ENCODE results near the gene SIAH2.

The SIAH2 gene

DNA sequence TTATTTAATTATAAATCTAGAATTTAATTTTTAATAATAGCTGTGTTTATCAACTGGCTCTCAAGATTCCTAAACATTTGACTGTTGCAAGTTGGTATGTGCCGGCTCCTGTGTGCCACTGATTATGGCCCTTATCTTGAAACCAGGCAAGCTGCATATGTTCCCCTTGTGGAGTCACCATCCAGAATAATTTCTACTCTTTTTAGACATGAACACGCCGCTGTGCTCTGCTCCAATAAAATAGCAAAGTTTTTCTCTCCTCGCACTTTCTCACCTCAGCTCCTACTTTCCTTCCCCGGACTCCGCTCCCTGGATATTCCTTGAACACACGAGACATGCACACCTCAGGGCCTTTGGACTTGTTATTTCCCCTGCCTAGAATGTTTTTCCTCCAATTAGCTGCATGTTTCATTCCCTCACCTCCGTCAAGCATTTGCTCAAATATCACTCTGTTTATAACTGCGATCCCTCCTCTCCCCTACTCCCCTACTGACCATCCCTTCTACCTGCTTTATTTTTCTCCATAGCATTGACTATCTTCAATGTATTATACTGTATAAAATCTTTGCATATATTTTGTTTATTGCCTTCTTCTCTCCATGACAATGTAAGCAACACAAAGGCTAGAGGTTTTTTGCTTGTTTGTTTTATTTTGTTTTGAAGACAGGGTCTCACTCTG lies 33.1 kb downstream of the SIAH2 start:
- no peak for DNase-seq

DNA sequence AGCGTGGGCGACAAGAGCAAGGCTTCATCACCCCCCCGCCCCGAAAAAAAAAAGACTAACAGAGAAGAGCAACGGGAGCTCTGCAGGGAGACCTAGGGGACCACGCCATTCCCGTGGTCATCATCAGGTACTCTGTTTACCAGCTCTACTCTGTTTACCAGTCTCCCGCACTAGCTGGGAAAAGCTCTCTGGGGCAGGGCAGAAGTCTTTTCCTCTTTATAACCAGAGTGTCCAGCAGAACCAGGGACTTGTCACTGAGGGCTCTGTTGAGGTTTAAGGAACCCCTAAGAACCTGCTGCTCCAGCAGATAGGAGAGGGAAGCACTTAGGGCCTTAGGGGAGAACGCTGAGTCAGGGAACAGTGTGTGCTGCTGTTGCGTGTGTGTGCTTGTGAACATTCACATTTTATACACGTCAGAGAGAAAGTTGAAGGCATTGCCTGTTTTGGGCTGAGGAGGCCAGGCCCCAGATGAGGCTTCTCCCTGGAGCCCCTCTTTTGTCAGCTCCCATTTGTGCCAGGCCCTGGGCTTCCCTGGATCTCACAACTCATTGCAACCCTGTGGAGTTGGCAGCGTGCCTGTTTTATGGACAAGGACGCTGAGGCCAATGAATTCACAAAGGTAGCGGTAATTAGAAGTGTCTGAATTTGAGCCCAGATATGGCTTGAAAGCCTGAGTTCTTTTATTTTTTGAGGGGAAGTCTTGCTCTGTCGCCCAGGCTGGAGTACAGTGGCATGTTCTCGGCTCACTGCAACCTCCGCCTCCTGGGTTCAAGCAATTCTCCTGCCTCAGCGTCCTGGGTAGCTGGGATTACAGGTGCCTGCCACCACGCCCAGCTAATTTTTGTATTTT lies 35.1 kb downstream of the SIAH2 start:
- no peak for DNase-seq

DNA sequence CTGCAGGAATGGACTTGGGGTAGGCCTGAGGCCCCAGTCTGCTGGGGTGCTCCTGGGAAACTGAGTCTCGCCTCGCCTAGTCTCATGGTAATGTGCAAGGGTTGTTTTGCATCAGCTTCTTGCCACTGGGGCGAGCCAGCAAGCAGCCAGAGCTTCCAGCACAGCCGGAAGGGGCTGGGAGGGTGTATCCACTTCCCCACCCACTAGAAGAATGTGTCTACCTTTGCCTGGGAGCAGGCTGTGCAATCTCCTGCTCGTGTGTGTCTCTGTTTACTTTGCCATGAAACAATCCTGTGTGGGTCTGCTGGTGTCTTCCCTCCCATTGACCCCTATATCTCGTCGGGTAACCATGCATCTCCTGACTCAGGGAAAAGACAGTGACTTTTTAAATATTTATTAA lies 37.4 kb downstream of the SIAH2 start:
- DNase-seq = no peak

DNA sequence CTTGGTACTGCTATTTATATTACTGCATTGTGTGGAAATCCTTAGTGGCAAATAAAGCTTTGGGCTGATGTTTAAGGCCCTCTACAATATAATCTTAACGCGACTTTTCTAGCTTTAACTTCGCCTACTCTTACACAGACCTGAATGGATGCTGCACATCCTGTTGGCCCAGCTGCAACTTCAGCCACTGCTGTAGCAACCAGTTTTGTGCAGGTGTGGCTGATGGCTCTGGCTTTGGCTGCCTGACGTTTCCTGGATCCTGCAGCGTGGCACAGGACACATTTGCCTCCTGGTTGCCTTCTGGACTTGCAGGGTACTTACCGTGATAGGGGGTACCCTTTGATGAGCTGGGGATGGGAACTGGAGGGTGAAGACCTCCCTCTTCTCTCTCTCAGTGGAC lies 39.0 kb downstream of the SIAH2 start:
- DNase-seq = no peak

DNA sequence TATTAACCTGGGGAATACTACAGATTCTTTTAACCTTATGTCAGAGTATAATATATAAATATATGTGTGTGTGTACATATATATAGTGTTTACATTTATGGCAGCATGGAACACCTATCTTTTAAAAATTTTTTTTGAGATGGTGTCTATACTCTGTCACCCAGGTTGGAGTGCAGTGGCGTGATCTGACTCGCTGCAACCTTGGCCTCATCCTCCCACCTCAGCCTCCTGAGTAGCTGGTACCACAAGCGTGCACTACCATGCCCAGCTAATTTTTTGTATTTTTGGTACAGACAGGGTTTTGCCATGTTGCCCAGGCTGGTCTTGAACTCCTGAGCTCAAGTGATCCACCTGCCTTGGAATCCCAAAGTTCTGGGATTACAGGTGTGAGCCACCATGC lies 40.7 kb downstream of the SIAH2 start:
- no peak for DNase-seq

DNA sequence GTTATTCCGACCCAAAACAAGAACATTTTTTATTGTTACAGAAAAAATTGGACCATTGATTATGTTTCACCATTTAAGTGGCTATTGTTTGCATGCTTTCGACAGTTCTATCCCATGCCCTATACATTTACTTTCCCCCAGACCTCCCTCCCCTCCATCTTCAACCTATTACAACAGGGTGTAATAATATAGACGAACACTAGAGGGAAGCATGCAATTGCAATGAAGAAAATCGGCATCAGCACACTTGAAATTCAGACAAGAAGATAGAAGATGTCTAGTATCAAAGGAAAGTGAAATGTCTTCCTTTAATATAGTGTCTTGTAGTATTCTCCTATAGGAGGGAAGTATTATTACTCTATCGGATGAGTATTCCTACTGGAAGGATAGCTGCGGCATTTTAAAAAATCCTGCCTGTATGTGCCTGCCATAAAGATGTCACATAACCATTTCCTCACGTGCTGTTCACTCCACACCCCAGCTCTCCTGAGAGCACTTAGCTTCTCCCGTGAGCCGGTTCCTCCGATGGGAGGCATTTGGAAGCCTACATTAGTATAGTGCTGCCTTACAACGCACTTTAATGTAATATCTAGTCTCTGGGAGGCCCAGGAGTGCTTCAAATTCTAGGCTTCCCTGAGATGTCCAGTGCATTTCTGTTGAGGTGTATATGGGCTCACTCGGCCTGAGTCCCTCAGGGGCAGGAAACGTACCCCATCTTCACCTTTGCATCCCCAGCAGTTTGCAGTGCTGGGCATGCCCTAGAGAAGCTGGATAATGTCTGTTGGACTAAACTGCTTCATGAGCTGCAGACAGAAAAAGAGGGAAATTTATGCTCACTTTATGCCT lies 41.5 kb downstream of the SIAH2 start:
- DNase-seq = no peak

DNA sequence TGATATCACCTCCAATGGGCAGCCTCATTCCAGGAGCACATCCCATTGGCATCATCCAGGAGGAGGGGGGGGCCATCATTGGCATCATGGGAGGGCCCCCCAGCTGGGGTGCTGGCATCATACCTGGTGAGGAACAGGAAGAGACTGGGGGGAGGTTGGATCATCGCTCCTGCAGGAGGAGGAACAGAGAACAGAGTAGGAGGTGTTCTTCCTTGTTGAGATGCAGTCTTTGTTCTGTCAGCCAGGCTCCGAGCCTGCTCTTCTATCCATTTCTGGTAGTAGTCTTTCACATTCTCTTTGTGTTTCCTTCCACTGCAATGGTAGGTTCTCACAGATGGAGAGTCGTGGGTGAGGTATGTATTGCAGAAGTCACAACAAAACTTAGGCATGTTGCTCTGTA lies 42.5 kb downstream of the SIAH2 start:
- DNase-seq = no peak

DNA sequence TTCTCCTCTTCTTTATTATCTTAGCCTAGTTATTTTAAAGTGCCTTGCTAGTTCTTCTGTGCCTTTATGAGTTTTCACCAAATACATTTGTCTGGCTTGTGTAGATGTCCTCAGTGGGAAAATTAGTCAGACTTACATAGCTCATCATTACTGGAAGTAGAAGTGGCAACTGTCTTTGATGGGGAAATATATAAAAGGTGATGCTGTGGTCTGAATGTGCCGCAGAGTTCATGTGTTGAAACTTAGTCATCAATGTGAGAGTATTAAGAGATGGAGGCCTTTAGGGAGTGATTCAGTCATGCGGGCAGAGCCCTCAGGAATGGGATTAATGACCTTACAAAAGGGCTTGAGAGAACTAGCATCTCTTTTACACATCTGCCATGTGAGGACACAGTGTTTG lies 52.9 kb downstream of the SIAH2 start:
- no peak for DNase-seq

DNA sequence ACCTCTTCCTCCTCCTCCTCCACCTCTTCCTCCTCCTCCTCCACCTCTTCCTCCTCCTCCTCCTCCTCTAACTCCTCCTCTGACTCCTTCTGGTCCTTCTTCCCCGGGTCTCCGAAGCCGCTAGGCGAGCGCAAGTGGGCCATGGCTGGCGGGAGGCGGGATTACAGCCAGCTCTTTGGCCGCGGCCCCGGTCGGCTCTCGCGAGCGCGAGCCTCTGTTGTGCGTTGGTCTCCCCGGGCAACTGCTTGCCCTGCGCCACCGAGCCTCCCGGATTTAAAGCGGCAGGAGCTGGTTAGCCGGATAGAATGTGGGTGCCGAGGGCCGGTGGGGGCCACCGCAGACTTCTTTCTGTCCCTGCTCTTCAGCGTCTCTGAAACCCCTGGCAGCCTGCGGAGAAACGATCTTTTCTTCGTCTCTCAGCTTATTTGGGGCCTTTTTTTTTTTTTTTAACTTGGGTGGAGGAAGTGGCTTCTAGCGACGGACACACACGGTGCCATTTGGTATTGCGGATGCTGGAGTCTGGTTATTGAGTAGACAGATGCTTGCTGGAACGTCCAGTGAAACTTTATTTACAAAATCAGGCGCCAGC lies 59.1 kb downstream of the SIAH2 start, which contains the start of gene ERICH6:
Gene ERICH6 (minus strand): TSS at position 165 of the 589 bp plus-strand sequence. CDS start 22 bp downstream, at position 143.
- peak; percentile 41 to 65 (median 47) for DNase-seq

DNA sequence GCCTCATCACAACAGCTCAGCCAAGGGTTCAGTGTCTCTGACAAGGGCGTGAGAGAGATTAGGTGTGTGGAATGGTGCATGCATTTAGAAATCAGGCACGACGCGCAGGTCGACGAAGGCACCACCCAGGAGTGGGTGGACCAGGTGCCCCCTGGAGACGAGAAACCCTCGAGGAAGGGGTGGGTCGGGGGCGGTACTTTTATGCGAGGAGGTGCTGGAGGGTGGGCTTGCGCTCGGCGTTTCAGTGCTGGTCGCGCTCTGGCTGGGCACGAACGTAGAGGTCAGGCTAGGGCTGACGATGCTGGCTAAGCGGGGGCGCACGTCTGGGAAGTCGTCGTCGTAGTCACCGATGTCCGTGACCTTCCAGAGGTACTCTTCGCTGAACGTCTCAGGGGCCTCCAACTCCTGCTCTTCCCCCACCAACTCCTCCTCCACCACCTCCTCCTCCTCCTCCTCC lies 59.6 kb downstream of the SIAH2 start:
- no peak for DNase-seq

DNA sequence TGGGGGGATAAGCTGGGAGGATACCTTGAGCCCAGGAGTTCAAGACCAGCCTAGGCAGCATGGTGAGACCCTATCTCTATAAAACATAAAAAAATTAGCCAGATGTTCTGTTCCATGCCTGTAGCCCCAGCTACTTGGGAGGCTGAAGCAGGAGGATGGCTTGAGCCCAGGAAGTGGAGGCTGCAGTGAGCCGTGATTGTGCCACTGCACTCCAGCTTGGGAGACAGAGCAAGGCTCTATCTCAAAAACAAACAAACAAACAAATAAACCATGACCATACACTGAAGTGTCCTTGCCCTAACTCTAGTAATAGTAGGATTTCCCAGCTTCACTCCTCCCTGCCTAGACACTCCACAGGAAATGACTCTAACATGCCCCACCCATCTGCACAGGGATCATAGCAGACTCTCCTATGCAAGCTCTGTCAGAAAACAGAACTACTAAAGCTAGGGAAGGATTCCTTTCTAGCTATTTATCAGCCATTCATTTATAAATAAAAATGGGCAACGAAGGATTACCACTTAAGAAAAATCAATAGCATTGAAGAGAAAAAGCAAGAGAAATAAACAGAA lies 63.8 kb downstream of the SIAH2 start:
- no peak for DNase-seq

DNA sequence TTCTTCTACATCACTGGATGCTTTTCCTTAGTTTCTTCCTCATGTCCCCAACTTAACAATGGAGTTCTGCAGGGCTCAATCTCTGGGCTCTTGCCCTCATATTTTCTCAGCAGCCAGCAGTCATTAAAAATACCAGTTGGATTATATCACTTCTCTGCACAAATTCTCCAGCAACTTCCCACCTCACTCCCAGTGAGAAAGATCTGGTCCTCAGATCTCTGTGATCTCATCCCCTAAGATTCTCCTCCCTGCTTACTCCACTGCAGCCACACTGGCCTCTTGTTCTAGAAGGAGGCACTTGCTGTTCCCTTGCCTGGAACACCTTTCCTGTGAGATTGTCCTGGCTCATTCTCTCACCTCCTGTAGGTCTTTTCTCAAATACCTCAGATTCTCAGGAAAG lies 65.3 kb downstream of the SIAH2 start:
- no peak for DNase-seq

DNA sequence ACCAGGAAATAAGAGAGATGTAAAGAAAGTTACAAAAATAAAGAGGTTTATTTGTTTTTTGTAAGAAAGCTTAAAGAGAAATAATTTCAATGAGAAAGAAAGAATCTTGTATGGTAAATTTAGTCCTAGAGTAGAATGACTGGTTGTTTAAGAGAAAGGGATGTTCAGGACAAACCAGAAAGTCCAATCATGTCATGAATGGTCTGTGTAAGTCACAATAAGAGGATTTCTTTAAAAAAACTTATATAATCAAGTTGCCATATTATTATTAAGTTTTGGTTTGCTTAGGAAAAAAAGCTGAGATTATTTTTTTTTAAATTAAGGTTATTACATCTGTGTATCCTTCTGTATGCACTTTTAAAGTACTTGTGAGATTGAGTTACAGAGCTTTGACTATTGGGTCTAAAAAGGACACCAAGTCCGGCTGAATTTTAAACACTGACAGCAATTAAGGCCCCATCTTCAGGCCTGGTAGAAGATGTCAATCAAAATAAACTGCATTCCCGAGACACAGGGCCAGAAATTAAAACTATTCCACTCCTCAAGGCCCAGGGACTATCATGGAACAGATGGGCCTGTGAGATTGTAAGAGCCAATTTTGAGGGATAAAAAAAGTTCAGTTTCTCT lies 71.4 kb downstream of the SIAH2 start:
- DNase-seq = no peak

Measured in activated CD4-positive, CD25-positive, alpha-beta regulatory T cell (primary cell).